ENCODE data around the gene CTTNBP2.

Gene CTTNBP2

GRCh38 chr7:117857718-117858117 is 15.5 kb downstream of the CTTNBP2 start:
- H3K36me3 ChIP-seq (replicated peaks): no peaks in the 10 kb centered on the region; the same call in 1 of the 2 replicates
- peaks cover 21% of the 10 kb centered on the region for H3K4me1 ChIP-seq
- H3K9me3 ChIP-seq: no peaks in the 10 kb centered on the region
- no peak for DNase-seq (ENCODE audit: low spot score in 2 of 2)
- H3K4me3 ChIP-seq: no peak overlapping the region
- H3K27me3 ChIP-seq (ENCODE audit: low read depth): no peaks in the 10 kb centered on the region
- in situ Hi-C loops (cut with MboI; ENCODE audit: low sequenced_read_pairs): no loop called here

GRCh38 chr7:117856196-117856595 is 17.0 kb downstream of the CTTNBP2 start:
- H3K36me3 ChIP-seq (replicated peaks): peaks cover 3% of the 10 kb centered on the region
- no peak overlapping the region for H3K4me3 ChIP-seq
- DNase-seq (ENCODE audit: low spot score in 2 of 2): no peak
- in situ Hi-C loops (cut with MboI; ENCODE audit: low sequenced_read_pairs): no loop called here
- H3K4me1 ChIP-seq: peaks cover 22% of the 10 kb centered on the region
- no peaks in the 10 kb centered on the region for H3K9me3 ChIP-seq
- H3K27me3 ChIP-seq (ENCODE audit: low read depth): no peaks in the 10 kb centered on the region

DNA sequence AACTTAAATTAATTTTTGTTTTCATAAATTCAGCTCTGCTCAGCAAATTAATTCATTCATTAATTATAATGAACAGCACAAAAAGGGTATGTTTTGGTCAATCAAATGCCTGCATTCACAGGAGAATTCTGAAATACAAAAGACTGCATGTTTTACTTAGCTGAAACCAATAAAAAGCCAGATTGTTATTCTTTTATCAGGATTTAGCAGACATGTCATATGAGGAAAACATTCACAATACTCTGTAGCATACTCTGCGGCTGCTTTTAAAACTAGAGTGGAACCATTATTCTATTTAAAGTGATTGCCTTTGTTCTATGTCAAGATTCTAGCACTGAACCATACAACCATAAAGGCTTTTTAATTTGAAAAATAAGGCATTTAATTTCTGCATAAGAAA is 19.1 kb downstream of the CTTNBP2 start:
- Histone ChIP-seq H3K4me3 (no peak overlapping the region), H3K4me1 (peaks cover 22% of the 10 kb centered on the region), H3K27me3 (ENCODE audit: low read depth) (no peaks in the 10 kb centered on the region), H3K9me3 (no peaks in the 10 kb centered on the region), H3K36me3 (replicated peaks) (peaks cover 4% of the 10 kb centered on the region)
- in situ Hi-C loops (cut with MboI; ENCODE audit: low sequenced_read_pairs): no loop called here
- peak in 1 of 2 experiments; percentile 63 for DNase-seq (ENCODE audit: low spot score in 2 of 2)

DNA sequence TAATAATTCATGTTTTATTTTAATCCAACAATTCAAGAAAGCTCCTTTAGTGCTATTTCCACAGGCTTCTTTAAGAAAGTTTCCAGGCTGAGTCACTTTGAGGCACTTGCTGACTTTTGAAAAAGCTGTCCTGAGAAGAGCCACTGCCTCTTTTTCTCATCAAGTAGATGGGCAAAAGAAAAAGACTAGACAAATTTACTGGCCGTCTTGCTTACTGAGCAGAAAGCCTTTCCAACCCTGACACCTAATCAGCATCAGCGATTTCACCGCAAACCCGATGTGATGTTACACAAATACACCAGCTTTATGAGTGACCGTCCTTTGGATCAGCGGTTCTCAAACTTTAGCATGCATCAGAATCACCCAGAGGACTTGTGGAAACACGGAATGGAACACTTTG is 24.3 kb downstream of the CTTNBP2 start:
- Histone ChIP-seq H3K4me3 (no peak overlapping the region), H3K4me1 (peaks cover 14% of the 10 kb centered on the region), H3K9me3 (no peaks in the 10 kb centered on the region), H3K36me3 (replicated peaks) (peaks cover 4% of the 10 kb centered on the region), H3K27me3 (ENCODE audit: low read depth) (no peaks in the 10 kb centered on the region)
- in situ Hi-C loops (cut with MboI; ENCODE audit: low sequenced_read_pairs): no loop called here
- DNase-seq (ENCODE audit: low spot score in 2 of 2): no peak

DNA sequence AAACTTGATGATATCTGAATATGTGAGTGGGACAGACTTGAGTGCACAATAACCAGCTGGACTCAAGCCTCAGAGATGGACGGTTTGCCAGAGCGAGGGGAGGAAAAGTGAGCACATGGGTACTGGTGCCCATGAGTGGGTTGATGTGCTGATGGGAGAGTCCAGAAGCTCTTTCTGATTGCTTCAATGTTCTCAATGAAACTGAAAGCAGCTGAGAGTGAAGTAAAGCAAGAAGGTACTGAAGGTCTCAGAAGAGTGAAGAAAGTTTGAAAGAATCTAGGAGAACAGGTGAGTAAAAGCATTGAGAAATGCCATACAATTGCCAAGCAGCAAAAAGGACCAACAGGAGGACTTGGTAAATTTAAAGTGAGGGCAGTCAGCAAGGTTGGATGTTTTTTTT is 28.6 kb downstream of the CTTNBP2 start:
- no peak for DNase-seq (ENCODE audit: low spot score in 2 of 2)
- Histone ChIP-seq H3K9me3 (no peaks in the 10 kb centered on the region), H3K27me3 (ENCODE audit: low read depth) (no peaks in the 10 kb centered on the region), H3K36me3 (replicated peaks) (no peaks in the 10 kb centered on the region), H3K4me3 (no peak overlapping the region), H3K4me1 (no peaks in the 10 kb centered on the region)
- in situ Hi-C loops (cut with MboI; ENCODE audit: low sequenced_read_pairs): no loop called here

GRCh38 chr7:117841611-117842010 is 31.6 kb downstream of the CTTNBP2 start:
- no peaks in the 10 kb centered on the region for H3K27me3 ChIP-seq (ENCODE audit: low read depth)
- in situ Hi-C loops (cut with MboI; ENCODE audit: low sequenced_read_pairs): no loop called here
- DNase-seq (ENCODE audit: low spot score in 2 of 2): no peak

GRCh38 chr7:117841011-117841410 is 32.2 kb downstream of the CTTNBP2 start:
- in situ Hi-C loops (cut with MboI; ENCODE audit: low sequenced_read_pairs): no loop called here
- no peaks in the 10 kb centered on the region for H3K9me3 ChIP-seq
- H3K4me3 ChIP-seq: no peak overlapping the region
- no peak for DNase-seq (ENCODE audit: low spot score in 2 of 2)
- H3K4me1 ChIP-seq: no peaks in the 10 kb centered on the region
- H3K36me3 ChIP-seq (replicated peaks): no peaks in the 10 kb centered on the region
- no peaks in the 10 kb centered on the region for H3K27me3 ChIP-seq (ENCODE audit: low read depth)

More at GRCh38 chr7:117841611-117842010, 31.6 kb downstream of the CTTNBP2 start:
- no peak overlapping the region for H3K4me3 ChIP-seq
- H3K4me1 ChIP-seq: no peaks in the 10 kb centered on the region
- H3K36me3 ChIP-seq (replicated peaks): no peaks in the 10 kb centered on the region
- H3K9me3 ChIP-seq: no peaks in the 10 kb centered on the region

- no peaks in the 10 kb centered on the region for H3K27me3 ChIP-seq (ENCODE audit: low read depth)
- no peaks in the 10 kb centered on the region for H3K9me3 ChIP-seq
- H3K36me3 ChIP-seq (replicated peaks): no peaks in the 10 kb centered on the region
- in situ Hi-C loops (cut with MboI; ENCODE audit: low sequenced_read_pairs): no loop called here
- peaks cover 4% of the 10 kb centered on the region; the same call in 1 of the 2 replicates for H3K4me1 ChIP-seq
- H3K4me3 ChIP-seq: no peak overlapping the region
- no peak for DNase-seq (ENCODE audit: low spot score in 2 of 2)
Observed at GRCh38 chr7:117839507-117839906, 33.7 kb downstream of the CTTNBP2 start.

- Histone ChIP-seq H3K9me3 (no peaks in the 10 kb centered on the region), H3K4me1 (peaks cover 7% of the 10 kb centered on the region; the same call in 1 of the 2 replicates), H3K27me3 (ENCODE audit: low read depth) (no peaks in the 10 kb centered on the region), H3K36me3 (replicated peaks) (no peaks in the 10 kb centered on the region), H3K4me3 (no peak overlapping the region)
- in situ Hi-C loops (cut with MboI; ENCODE audit: low sequenced_read_pairs): no loop called here
- DNase-seq (ENCODE audit: low spot score in 2 of 2): no peak
Observed at GRCh38 chr7:117837841-117838240, 35.4 kb downstream of the CTTNBP2 start.

DNA sequence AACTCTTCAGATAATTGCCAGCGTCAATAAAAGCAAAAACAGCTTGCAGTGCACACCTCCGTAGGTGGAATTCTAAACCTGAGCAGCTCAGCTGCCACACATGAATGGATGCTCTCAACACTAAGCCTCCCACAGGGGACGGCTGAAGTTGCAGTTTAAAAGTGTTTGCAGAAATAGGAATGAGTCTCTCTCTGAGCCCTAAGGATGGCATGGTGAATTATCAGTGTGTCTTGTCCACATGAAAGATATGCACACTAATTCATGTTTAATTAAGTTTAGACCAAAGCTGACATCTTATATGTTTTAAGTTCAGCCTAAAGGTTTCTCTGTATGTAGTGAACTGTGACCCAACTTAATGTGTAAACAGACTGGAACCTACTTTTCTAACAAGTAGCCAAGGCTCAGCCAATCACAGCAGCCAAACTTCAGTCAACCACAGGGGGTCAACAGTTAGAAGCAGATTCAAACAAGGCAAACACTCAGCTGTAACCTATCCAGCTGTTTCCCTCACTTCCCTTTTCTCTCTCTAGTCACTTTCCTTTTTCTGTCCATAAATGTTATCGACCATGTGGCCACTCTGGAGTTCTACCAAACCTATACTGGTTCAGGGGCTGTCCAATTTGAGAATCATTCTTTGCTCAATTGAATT is 38.1 kb downstream of the CTTNBP2 start:
- Histone ChIP-seq H3K27me3 (ENCODE audit: low read depth) (no peaks in the 10 kb centered on the region), H3K4me1 (peaks cover 7% of the 10 kb centered on the region; the same call in 1 of the 2 replicates), H3K36me3 (replicated peaks) (no peaks in the 10 kb centered on the region), H3K4me3 (no peak overlapping the region), H3K9me3 (no peaks in the 10 kb centered on the region)
- DNase-seq (ENCODE audit: low spot score in 2 of 2): no peak
- in situ Hi-C loops (cut with MboI; ENCODE audit: low sequenced_read_pairs): no loop called here

GRCh38 chr7:117830422-117830954 is 42.8 kb downstream of the CTTNBP2 start:
- Histone ChIP-seq H3K4me1 (peaks cover 7% of the 10 kb centered on the region; the same call in 1 of the 2 replicates), H3K27me3 (ENCODE audit: low read depth) (no peaks in the 10 kb centered on the region), H3K9me3 (no peaks in the 10 kb centered on the region), H3K36me3 (replicated peaks) (no peaks in the 10 kb centered on the region), H3K4me3 (no peak overlapping the region)
- no peak for DNase-seq (ENCODE audit: low spot score in 2 of 2)
- in situ Hi-C loops (cut with MboI; ENCODE audit: low sequenced_read_pairs): no loop called here

GRCh38 chr7:117829450-117830117 is 43.7 kb downstream of the CTTNBP2 start:
- no peaks in the 10 kb centered on the region for H3K36me3 ChIP-seq (replicated peaks)
- no peaks in the 10 kb centered on the region for H3K9me3 ChIP-seq
- DNase-seq (ENCODE audit: low spot score in 2 of 2): no peak
- no peaks in the 10 kb centered on the region for H3K27me3 ChIP-seq (ENCODE audit: low read depth)
- no peak overlapping the region for H3K4me3 ChIP-seq
- H3K4me1 ChIP-seq: peaks cover 4% of the 10 kb centered on the region; the same call in 1 of the 2 replicates
- in situ Hi-C loops (cut with MboI; ENCODE audit: low sequenced_read_pairs): no loop called here

DNA sequence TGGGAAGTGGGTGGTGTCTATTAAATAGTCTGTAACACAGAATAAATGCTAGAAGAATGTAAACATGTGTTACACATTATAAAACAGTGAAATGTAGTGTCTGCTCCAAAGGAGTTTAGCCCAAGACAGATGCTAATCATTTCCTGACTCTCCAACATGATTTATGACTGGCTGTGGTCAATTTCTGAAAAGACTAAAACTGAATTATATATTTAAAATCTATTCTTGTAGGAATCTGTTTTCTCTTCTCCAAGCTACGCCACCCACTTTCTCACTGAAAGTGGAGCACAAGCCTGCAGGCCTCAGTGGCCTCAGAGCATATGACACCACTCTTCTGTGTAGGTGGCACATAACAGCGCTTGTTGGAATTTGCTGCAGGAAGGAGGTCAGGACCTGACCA is 44.4 kb downstream of the CTTNBP2 start:
- no peak overlapping the region for H3K4me3 ChIP-seq
- H3K27me3 ChIP-seq (ENCODE audit: low read depth): no peaks in the 10 kb centered on the region
- no peaks in the 10 kb centered on the region for H3K36me3 ChIP-seq (replicated peaks)
- no peak for DNase-seq (ENCODE audit: low spot score in 2 of 2)
- no peaks in the 10 kb centered on the region for H3K9me3 ChIP-seq
- H3K4me1 ChIP-seq: no peaks in the 10 kb centered on the region
- in situ Hi-C loops (cut with MboI; ENCODE audit: low sequenced_read_pairs): no loop called here

DNA sequence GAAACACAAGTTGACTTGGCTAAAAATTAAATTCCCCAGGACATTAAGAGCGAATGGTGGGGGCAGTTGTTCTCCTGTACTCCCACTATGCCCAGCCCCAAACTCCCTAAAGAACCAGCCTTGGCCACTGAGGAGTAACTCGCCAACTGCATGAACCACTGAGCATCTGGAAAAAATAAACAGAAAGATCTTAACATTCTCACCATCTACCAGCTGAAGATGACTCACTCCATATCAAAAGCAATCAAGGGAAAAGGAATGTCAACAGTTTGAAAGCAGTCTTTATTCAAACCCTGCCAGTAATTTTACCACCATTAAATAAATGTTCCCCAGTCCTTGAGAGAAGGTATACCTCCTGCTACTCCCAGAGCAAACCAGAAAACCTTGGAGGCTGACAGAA is 45.4 kb downstream of the CTTNBP2 start:
- DNase-seq (ENCODE audit: low spot score in 2 of 2): no peak
- Histone ChIP-seq H3K4me3 (no peak overlapping the region), H3K4me1 (peaks cover 7% of the 10 kb centered on the region), H3K27me3 (ENCODE audit: low read depth) (no peaks in the 10 kb centered on the region), H3K9me3 (no peaks in the 10 kb centered on the region), H3K36me3 (replicated peaks) (no peaks in the 10 kb centered on the region)
- in situ Hi-C loops (cut with MboI; ENCODE audit: low sequenced_read_pairs): no loop called here
